Astrocyte of the cerebellum (primary cell): ENCODE data around the gene ARHGEF40.

Experiments
- DNase-seq: peaks from one replicate; pipeline ENCODE4 v3.0.0-alpha.2; 2011; ENCODE audit warnings: low read depth
- H3K4me3 ChIP-seq: 2 replicates; pipeline ENCODE4 v1.5.1; 2011; ENCODE audit warnings: mild to moderate bottlenecking, low read depth, low read length, moderate library complexity
- in situ Hi-C: cut with HindIII; loops from 2 replicates; pipeline ENCODE4 v1.10.0; 2017; ENCODE audit warnings: low sequenced_read_pairs
- TF ChIP-seq, protein P1 (sequence below): IDR thresholded peaks from 2 replicates; pipeline ENCODE4 v1.5.1; 2012; ENCODE audit warnings: low read length, low read depth, moderate library complexity, mild to moderate bottlenecking; ENCODE audit errors: missing control alignments

The ARHGEF40 gene

DNA sequence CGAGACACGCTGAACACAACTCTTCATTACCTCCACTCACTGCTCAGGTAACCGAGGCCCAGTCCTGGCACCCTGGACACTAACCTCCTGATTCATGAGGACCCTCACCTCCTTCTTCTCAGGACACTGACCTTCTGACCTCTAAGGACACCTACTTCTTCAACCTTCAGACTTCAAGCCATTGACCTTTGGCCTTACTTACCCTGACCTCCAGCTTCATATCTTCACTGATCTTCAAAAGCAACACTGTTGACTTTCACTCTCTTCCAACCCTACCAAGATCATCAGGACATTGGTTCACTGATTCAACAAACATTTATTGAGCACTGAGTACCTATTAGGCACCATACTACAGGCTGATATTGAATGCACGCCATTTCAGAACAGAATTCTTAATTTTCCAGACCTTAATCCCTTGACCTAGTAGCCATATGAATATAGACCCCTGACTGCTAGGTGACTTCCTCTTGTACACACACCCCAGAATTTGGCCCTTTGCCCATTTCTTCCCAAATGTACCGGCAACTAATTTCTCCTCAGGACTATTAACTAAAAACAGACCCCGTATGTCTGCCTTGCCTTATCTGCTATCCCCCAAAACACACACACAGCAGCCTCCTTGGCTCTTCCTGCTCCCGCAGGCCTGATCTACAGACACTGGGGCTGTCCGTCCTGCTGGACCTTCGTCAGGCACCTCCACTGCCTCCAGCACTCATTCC is 5.8 kb downstream of the ARHGEF40 start:
- TF ChIP-seq, protein P1, sequence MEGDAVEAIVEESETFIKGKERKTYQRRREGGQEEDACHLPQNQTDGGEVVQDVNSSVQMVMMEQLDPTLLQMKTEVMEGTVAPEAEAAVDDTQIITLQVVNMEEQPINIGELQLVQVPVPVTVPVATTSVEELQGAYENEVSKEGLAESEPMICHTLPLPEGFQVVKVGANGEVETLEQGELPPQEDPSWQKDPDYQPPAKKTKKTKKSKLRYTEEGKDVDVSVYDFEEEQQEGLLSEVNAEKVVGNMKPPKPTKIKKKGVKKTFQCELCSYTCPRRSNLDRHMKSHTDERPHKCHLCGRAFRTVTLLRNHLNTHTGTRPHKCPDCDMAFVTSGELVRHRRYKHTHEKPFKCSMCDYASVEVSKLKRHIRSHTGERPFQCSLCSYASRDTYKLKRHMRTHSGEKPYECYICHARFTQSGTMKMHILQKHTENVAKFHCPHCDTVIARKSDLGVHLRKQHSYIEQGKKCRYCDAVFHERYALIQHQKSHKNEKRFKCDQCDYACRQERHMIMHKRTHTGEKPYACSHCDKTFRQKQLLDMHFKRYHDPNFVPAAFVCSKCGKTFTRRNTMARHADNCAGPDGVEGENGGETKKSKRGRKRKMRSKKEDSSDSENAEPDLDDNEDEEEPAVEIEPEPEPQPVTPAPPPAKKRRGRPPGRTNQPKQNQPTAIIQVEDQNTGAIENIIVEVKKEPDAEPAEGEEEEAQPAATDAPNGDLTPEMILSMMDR = no peak
- DNase-seq = no peak
- in situ Hi-C loops = no loop called here
- no peak overlapping the region for H3K4me3 ChIP-seq

DNA sequence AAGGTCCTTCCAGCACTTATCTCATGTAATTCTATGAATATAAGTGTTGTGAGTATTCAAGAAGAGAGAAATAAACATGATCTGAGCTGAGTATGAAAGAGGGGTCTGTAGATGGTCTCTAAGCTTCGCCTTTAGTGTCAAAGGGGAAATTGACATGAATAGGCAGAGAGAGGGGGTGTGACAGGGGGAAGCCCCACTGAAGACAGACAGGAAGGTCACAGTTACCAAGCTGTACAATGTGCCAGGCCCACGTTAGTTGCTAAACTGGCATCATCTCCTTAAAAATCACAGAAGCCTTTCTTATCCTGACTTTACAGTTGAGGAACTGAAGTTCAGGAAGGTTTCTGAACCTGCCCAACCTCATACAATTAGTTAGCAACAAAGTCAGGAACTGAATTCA is 7.6 kb downstream of the ARHGEF40 start:
- TF ChIP-seq, protein P1 = no peak
- in situ Hi-C loops = no loop called here
- no peak for DNase-seq
- no peak overlapping the region for H3K4me3 ChIP-seq

DNA sequence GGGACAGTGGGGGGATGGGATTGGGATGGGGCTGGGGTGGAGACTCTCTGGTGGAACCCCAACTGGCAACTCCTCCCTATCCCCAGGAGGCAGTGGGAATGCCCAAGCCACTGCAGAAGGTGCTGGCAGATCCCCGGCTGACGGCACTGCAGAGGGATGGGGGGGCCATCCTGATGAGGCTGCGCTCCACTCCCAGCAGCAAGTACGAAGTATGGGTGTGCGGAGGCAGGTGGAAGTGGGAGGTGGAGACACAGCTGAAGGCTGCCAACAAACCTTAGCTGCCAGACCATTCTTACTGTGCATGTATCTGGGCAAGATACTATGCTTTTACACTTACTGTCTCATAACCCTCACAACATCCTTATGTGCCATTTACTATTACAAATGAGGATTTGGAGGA is 8.2 kb downstream of the ARHGEF40 start:
- in situ Hi-C loops = no loop called here
- DNase-seq = no peak
- TF ChIP-seq, protein P1 = no peak
- H3K4me3 ChIP-seq = no peak overlapping the region

DNA sequence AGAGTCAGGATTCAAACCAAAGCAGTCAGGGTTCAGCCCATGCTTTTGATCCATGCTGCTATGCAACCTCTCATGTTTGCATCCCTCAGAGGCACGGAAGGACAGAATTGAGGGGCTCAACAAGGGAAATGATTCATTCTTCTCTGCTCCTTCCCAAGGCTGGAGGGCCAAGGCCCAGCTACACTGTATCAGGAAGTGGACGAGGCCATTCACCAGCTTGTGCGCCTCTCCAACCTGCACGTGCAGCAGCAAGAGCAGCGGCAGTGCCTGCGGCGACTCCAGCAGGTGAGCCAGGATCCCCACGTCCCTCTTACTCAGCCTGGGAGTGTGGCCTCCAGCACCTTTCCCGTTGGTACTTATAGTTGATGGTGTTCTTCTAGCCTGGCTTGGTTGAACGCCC is 8.6 kb downstream of the ARHGEF40 start:
- no peak overlapping the region for H3K4me3 ChIP-seq
- no peak for DNase-seq
- in situ Hi-C loops = no loop called here
- TF ChIP-seq, protein P1 = no peak

DNA sequence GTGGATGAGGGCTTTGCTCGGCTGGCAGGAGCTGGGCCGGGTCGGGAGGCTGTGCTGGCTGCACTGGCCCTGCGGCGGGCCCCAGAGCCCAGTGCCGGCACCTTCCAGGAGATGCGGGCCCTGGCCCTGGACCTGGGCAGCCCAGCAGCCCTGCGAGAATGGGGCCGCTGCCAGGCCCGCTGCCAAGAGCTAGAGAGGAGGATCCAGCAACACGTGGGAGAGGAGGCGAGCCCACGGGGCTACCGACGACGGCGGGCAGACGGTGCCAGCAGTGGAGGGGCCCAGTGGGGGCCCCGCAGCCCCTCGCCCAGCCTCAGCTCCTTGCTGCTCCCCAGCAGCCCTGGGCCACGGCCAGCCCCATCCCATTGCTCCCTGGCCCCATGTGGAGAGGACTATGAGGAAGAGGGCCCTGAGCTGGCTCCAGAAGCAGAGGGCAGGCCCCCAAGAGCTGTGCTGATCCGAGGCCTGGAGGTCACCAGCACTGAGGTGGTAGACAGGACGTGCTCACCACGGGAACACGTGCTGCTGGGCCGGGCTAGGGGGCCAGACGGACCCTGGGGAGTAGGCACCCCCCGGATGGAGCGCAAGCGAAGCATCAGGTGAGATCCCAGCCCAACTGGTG is 11.5 kb downstream of the ARHGEF40 start:
- TF ChIP-seq, protein P1 = no peak
- in situ Hi-C loops = no loop called here
- no peak overlapping the region for H3K4me3 ChIP-seq
- DNase-seq = no peak

DNA sequence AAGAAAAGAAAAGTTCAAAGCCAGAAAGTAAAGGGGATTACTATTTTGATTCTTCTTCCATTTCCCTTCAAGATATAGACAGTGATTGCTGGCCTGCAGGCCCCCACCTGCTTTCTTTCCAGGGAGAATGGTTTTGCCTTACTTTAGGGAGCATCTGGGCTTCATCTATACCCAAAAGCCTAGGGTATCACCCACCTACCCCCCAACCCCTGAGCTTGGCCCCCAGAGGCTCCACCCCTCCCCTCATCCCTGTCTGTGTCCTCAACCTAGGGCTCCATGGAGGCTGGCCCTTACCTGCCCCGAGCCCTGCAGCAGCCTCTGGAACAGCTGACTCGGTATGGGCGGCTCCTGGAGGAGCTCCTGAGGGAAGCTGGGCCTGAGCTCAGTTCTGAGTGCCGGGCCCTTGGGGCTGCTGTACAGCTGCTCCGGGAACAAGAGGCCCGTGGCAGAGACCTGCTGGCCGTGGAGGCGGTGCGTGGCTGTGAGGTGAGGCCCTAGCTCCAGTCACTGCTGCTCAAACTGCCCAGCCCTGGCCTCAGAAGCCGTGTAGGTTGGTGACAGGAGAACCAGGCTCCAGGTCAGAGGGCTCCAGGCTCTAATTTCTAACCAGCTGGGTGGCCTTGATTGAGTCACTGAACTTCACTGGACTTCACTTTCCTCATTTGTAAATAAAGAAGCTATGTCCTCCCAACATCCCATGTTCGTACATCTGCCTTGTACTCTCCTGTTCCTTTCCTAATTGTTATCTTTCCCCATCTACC is 13.6 kb downstream of the ARHGEF40 start:
- DNase-seq = no peak
- in situ Hi-C loops = no loop called here
- H3K4me3 ChIP-seq = no peak overlapping the region
- TF ChIP-seq, protein P1 = no peak
